ENCODE results near the gene B4GALNT3.

B4GALNT3 gene

DNA sequence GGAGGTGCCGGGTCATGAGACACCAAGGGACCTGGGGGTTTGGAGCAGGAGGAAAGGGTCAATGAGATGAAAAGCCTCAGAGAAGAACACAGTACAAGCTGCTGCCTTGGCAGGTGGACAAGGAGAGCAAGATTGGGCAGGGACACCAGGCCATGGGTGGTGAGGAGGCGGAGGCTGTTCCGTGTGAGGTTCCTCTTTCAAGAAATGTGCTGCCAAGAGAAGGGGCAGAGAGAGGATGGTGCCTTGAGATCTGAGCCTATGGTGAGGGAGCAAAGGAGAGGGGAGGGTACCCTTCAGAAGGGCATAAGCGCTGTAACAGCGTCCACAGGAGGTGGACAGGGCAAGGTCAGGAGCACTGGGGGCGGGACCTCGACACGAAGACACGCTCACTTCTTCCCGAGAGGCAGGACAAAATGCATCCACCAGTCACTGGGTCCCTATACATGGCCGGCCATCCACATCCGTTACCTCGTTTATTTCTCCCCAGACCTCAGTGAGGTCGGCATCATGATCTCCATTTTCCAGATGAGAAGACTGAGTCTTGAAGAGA, 100.2 kb downstream of the B4GALNT3 start:
- H3K9ac ChIP-seq (ENCODE audit: low read length): no peak overlapping the region
- 93% methylated on average over 14 of the region's 14 CpGs for WGBS

DNA sequence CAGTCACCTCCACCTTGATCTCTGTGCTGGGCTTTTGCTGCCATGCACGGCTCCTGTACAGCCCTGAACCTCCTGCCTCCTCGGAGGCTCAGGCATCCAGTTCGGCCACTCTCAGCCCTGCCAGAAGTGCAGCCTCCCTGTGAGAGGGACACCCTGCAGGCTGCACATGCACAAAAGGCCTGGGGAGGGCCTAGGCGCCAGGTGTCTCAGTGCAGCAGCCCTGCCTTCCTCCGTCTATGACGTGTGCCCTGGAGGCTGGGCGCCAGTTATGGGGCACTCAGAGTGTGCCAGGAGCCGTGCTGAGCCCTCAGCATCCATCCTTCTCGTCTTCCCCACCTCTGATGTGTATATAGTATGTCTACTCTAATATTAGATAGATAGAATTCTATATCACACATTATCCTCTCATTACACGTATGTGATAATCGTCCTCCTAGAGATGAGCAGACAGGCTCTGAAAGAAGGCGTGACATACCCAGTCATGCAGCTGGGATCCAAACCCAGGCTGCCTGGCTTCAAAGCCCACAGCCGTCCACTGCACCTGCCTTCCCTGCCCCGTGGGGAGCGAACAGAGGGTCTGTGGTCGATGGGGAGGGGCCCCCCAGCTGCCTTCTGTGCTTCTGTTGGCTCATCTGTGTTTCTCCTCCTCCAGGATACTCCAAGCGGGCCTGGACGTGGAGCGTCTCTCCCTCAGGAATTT, 101.1 kb downstream of the B4GALNT3 start:
- Histone ChIP-seq H2BK15ac (ENCODE audit: low read depth, poor library complexity, severe bottlenecking) (no peak overlapping the region), H3K9ac (ENCODE audit: low read length) (no peak overlapping the region), H3K27ac (ENCODE audit: low read length, poor library complexity, severe bottlenecking) (no peak overlapping the region), H3K14ac (ENCODE audit: low read length in 2 of 2) (no peak overlapping the region), H3K4me1 (ENCODE audit: control insufficient read depth, insufficient read depth, low read depth, low read length) (peaks cover 12% of the 10 kb centered on the region), H3K4ac (ENCODE audit: low read depth in 1 of 2, low read length in 2 of 2) (no peak overlapping the region), H4K8ac (ENCODE audit: low read length) (no peak overlapping the region), H3K79me1 (replicated peaks; ENCODE audit: low read length, poor library complexity, severe bottlenecking) (no peaks in the 10 kb centered on the region), H3K9me3 (ENCODE audit: control insufficient read depth, low read length) (no peaks in the 10 kb centered on the region), H3K18ac (ENCODE audit: low read depth in 1 of 2, low read length in 2 of 2) (no peak overlapping the region), H3K27me3 (ENCODE audit: control insufficient read depth in 1 of 2, insufficient read depth in 1 of 2, low read length in 2 of 2) (peaks cover 49 to 87% of the 10 kb centered on the region in 2 experiments), H3K4me2 (ENCODE audit: low read length, poor library complexity, severe bottlenecking) (no peak overlapping the region), H2BK5ac (ENCODE audit: low read depth, low read length, poor library complexity, severe bottlenecking) (no peak overlapping the region), H2BK120ac (ENCODE audit: low read depth, low read length) (no peak overlapping the region), H3K23ac (ENCODE audit: low read length in 2 of 2) (no peak overlapping the region), H2AFZ (ENCODE audit: low read depth, low read length) (no peak overlapping the region), H2AK5ac (ENCODE audit: low read length, severe bottlenecking) (no peak overlapping the region), H3K4me3 (ENCODE audit: insufficient read depth in 1 of 2, low read depth in 1 of 2, low read length in 2 of 2) (no peak overlapping the region), H2BK12ac (ENCODE audit: low read length in 2 of 2) (no peak overlapping the region), H4K91ac (ENCODE audit: low read length) (no peak overlapping the region), H3K36me3 (ENCODE audit: control insufficient read depth in 1 of 2, insufficient read depth in 2 of 2, low read depth in 1 of 2, low read length in 2 of 2) (no peaks in the 10 kb centered on the region)
- 84% methylated on average over 14 of the region's 19 CpGs for WGBS
- DNase-seq: no peak

More for the DNA sequence above, 100.2 kb downstream of the B4GALNT3 start:
- no peak overlapping the region for H3K27ac ChIP-seq (ENCODE audit: low read length, poor library complexity, severe bottlenecking)
- no peaks in the 10 kb centered on the region for H3K9me3 ChIP-seq (ENCODE audit: control insufficient read depth, low read length)
- H2BK12ac ChIP-seq (ENCODE audit: low read length in 2 of 2): no peak overlapping the region
- peaks cover 10% of the 10 kb centered on the region for H3K4me1 ChIP-seq (ENCODE audit: control insufficient read depth, insufficient read depth, low read depth, low read length)
- no peak overlapping the region for H2BK120ac ChIP-seq (ENCODE audit: low read depth, low read length)
- no peak overlapping the region for H4K8ac ChIP-seq (ENCODE audit: low read length)
- DNase-seq: no peak
- peaks cover 49 to 86% of the 10 kb centered on the region in 2 experiments for H3K27me3 ChIP-seq (ENCODE audit: control insufficient read depth in 1 of 2, insufficient read depth in 1 of 2, low read length in 2 of 2)
- no peak overlapping the region for H3K4ac ChIP-seq (ENCODE audit: low read depth in 1 of 2, low read length in 2 of 2)
- no peak overlapping the region for H3K23ac ChIP-seq (ENCODE audit: low read length in 2 of 2)
- H3K36me3 ChIP-seq (ENCODE audit: control insufficient read depth in 1 of 2, insufficient read depth in 2 of 2, low read depth in 1 of 2, low read length in 2 of 2): no peaks in the 10 kb centered on the region
- no peak overlapping the region for H4K91ac ChIP-seq (ENCODE audit: low read length)
- H3K79me1 ChIP-seq (replicated peaks; ENCODE audit: low read length, poor library complexity, severe bottlenecking): no peaks in the 10 kb centered on the region
- H2AK5ac ChIP-seq (ENCODE audit: low read length, severe bottlenecking): no peak overlapping the region
- H3K4me3 ChIP-seq (ENCODE audit: insufficient read depth in 1 of 2, low read depth in 1 of 2, low read length in 2 of 2): no peak overlapping the region
- no peak overlapping the region for H2BK5ac ChIP-seq (ENCODE audit: low read depth, low read length, poor library complexity, severe bottlenecking)
- H2BK15ac ChIP-seq (ENCODE audit: low read depth, poor library complexity, severe bottlenecking): no peak overlapping the region
- no peak overlapping the region for H3K14ac ChIP-seq (ENCODE audit: low read length in 2 of 2)
- H3K4me2 ChIP-seq (ENCODE audit: low read length, poor library complexity, severe bottlenecking): no peak overlapping the region
- no peak overlapping the region for H2AFZ ChIP-seq (ENCODE audit: low read depth, low read length)
- no peak overlapping the region for H3K18ac ChIP-seq (ENCODE audit: low read depth in 1 of 2, low read length in 2 of 2)

DNA sequence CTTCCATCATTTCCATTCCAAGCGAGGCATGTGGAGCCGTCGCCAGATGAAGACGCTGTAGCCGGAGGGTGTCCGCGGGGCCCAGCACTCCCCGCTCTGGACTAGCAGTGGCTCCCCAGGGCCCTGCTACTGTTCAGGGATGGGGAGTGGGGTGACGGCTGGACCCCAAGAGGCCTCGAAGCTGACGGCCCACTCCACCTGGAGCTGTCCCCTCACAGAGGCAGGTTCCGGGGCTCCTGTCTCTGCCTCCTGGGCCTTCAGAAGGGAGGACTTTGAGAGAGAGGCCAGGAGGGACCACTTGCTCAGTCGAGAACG, 101.6 kb downstream of the B4GALNT3 start:
- DNase-seq: no peak
- no peak overlapping the region for H2AFZ ChIP-seq (ENCODE audit: low read depth, low read length)
- no peak overlapping the region for H2BK12ac ChIP-seq (ENCODE audit: low read length in 2 of 2)
- no peak overlapping the region for H2BK15ac ChIP-seq (ENCODE audit: low read depth, poor library complexity, severe bottlenecking)
- no peak overlapping the region for H2BK5ac ChIP-seq (ENCODE audit: low read depth, low read length, poor library complexity, severe bottlenecking)
- H3K4ac ChIP-seq (ENCODE audit: low read depth in 1 of 2, low read length in 2 of 2): no peak overlapping the region
- H3K4me3 ChIP-seq (ENCODE audit: insufficient read depth in 1 of 2, low read depth in 1 of 2, low read length in 2 of 2): no peak overlapping the region
- no peak overlapping the region for H3K18ac ChIP-seq (ENCODE audit: low read depth in 1 of 2, low read length in 2 of 2)
- H3K4me2 ChIP-seq (ENCODE audit: low read length, poor library complexity, severe bottlenecking): no peak overlapping the region
- H2BK120ac ChIP-seq (ENCODE audit: low read depth, low read length): no peak overlapping the region
- H3K9ac ChIP-seq (ENCODE audit: low read length): no peak overlapping the region
- no peaks in the 10 kb centered on the region for H3K79me1 ChIP-seq (replicated peaks; ENCODE audit: low read length, poor library complexity, severe bottlenecking)
- peaks cover 14% of the 10 kb centered on the region for H3K4me1 ChIP-seq (ENCODE audit: control insufficient read depth, insufficient read depth, low read depth, low read length)
- WGBS: 97% methylated on average over 14 of the region's 14 CpGs
- no peak overlapping the region for H3K14ac ChIP-seq (ENCODE audit: low read length in 2 of 2)
- H3K23ac ChIP-seq (ENCODE audit: low read length in 2 of 2): no peak overlapping the region
- no peak overlapping the region for H2AK5ac ChIP-seq (ENCODE audit: low read length, severe bottlenecking)
- H4K8ac ChIP-seq (ENCODE audit: low read length): no peak overlapping the region
- H3K9me3 ChIP-seq (ENCODE audit: control insufficient read depth, low read length): no peaks in the 10 kb centered on the region
- no peak overlapping the region for H3K27ac ChIP-seq (ENCODE audit: low read length, poor library complexity, severe bottlenecking)
- H4K91ac ChIP-seq (ENCODE audit: low read length): no peak overlapping the region
- peaks cover 49 to 84% of the 10 kb centered on the region in 2 experiments for H3K27me3 ChIP-seq (ENCODE audit: control insufficient read depth in 1 of 2, insufficient read depth in 1 of 2, low read length in 2 of 2)
- no peaks in the 10 kb centered on the region for H3K36me3 ChIP-seq (ENCODE audit: control insufficient read depth in 1 of 2, insufficient read depth in 2 of 2, low read depth in 1 of 2, low read length in 2 of 2)

DNA sequence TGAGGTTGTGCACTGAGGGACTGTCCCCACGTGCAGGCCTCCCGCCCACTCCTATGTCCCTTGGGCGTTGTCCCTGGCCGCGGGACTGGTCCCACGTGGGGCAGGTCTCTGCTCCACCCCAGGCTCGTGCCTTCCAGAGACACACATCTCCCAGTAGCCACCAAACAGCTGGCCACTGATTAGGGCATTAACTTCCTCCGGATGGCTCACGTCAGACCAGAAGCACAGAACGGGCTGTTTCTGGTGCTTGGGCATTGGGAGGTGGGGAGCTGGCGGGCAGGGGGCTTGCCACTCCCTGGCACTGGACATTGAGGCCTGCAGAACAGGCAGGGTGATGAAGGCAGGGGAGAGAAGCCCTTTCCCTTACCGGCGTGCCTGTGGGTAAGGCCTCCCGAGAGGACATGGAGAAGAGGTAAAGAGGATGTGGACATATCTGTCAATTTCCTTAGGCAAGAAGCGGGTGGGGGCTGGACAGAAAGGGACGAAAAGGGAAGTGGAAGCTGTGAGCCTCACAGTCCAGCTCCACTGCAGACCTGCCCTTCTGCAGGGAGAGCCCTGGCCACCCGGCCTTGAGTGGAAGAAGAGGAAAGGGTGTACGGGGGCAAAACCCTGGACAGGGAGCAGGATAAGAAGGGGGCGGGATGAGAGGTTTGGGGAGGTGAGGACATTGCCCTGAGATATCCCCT, 102.3 kb downstream of the B4GALNT3 start:
- Histone ChIP-seq H4K8ac (ENCODE audit: low read length) (no peak overlapping the region), H3K4me1 (ENCODE audit: control insufficient read depth, insufficient read depth, low read depth, low read length) (peaks cover 14% of the 10 kb centered on the region), H2BK120ac (ENCODE audit: low read depth, low read length) (no peak overlapping the region), H3K27me3 (ENCODE audit: control insufficient read depth in 1 of 2, insufficient read depth in 1 of 2, low read length in 2 of 2) (peaks cover 49 to 77% of the 10 kb centered on the region in 2 experiments), H2AFZ (ENCODE audit: low read depth, low read length) (no peak overlapping the region), H3K18ac (ENCODE audit: low read depth in 1 of 2, low read length in 2 of 2) (no peak overlapping the region), H4K91ac (ENCODE audit: low read length) (no peak overlapping the region), H3K79me1 (replicated peaks; ENCODE audit: low read length, poor library complexity, severe bottlenecking) (no peaks in the 10 kb centered on the region), H3K4ac (ENCODE audit: low read depth in 1 of 2, low read length in 2 of 2) (no peak overlapping the region), H3K36me3 (ENCODE audit: control insufficient read depth in 1 of 2, insufficient read depth in 2 of 2, low read depth in 1 of 2, low read length in 2 of 2) (no peaks in the 10 kb centered on the region), H2BK15ac (ENCODE audit: low read depth, poor library complexity, severe bottlenecking) (no peak overlapping the region), H3K23ac (ENCODE audit: low read length in 2 of 2) (no peak overlapping the region), H2AK5ac (ENCODE audit: low read length, severe bottlenecking) (no peak overlapping the region), H3K27ac (ENCODE audit: low read length, poor library complexity, severe bottlenecking) (no peak overlapping the region), H3K9ac (ENCODE audit: low read length) (no peak overlapping the region), H3K4me3 (ENCODE audit: insufficient read depth in 1 of 2, low read depth in 1 of 2, low read length in 2 of 2) (no peak overlapping the region), H2BK12ac (ENCODE audit: low read length in 2 of 2) (no peak overlapping the region), H3K14ac (ENCODE audit: low read length in 2 of 2) (no peak overlapping the region), H2BK5ac (ENCODE audit: low read depth, low read length, poor library complexity, severe bottlenecking) (no peak overlapping the region), H3K4me2 (ENCODE audit: low read length, poor library complexity, severe bottlenecking) (no peak overlapping the region), H3K9me3 (ENCODE audit: control insufficient read depth, low read length) (no peaks in the 10 kb centered on the region)
- no peak for DNase-seq
- WGBS: 79% methylated on average over 19 of the region's 19 CpGs

Measured in mesenchymal stem cell (in vitro differentiated cells and primary cell).